ENCODE results near the gene C4orf51. TPM values are rescaled to one million over a fixed set of nuclear protein-coding genes. Genes with fewer than 3 reads are reported as not detected.

C4orf51 gene
- total RNA-seq, 1 donor from 2014 or later, result not detected

DNA sequence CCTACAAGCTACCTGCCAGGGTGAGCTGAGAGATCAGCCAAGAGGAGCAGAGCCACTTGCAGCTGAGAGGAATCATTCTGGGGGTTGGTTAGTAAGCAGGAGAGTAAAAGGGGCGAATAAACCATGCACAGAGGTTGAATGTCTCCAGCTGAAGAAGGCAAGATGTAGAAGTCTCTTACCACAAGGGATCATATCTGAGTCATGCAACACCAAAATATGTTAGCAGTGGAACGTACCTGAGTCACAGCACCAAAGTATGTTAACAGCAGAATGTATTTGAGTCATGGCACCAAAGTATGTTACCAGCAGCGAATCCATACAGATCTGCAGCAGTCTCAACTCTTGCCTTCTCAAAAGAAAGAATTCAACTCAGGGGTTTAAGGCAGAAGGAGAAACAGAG, 29.9 kb downstream of the C4orf51 start:
- ATAC-seq (no peak), DNase-seq (no peak)
- TF ChIP-seq, protein P1, sequence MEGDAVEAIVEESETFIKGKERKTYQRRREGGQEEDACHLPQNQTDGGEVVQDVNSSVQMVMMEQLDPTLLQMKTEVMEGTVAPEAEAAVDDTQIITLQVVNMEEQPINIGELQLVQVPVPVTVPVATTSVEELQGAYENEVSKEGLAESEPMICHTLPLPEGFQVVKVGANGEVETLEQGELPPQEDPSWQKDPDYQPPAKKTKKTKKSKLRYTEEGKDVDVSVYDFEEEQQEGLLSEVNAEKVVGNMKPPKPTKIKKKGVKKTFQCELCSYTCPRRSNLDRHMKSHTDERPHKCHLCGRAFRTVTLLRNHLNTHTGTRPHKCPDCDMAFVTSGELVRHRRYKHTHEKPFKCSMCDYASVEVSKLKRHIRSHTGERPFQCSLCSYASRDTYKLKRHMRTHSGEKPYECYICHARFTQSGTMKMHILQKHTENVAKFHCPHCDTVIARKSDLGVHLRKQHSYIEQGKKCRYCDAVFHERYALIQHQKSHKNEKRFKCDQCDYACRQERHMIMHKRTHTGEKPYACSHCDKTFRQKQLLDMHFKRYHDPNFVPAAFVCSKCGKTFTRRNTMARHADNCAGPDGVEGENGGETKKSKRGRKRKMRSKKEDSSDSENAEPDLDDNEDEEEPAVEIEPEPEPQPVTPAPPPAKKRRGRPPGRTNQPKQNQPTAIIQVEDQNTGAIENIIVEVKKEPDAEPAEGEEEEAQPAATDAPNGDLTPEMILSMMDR (IDR thresholded peaks at IDR 0.05), result no peak
- Histone ChIP-seq H3K27ac (no peak overlapping the region), H3K4me1 (no peaks in the 10 kb centered on the region), H3K27me3 (ENCODE audit: low read depth) (no peaks in the 10 kb centered on the region), H3K9me3 (peaks cover 6% of the 10 kb centered on the region), H3K36me3 (no peaks in the 10 kb centered on the region), H3K4me3 (no peak overlapping the region)
- intact Hi-C loops (cut with DNase I), result no loop called here

DNA sequence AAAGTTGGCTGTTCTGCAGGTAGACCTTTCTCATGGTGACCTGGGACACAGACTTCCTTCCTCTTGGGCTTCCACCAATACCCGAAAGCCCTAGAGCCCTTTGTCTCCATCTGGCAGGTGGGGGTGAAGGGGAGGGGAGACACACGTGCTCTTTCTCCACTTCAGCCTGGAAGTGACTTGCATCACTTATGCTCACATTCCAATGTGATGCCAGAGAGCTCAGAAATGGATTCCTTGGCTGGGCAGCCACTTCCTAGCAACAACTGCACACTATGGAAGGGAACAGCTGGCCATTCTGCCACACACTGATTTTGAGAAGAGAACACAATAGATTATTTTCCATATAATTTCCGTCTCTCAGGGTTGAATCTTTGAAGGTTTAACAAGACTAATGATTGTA, 36.3 kb downstream of the C4orf51 start:
- Histone ChIP-seq H3K9me3 (peaks cover 3% of the 10 kb centered on the region), H3K27me3 (ENCODE audit: low read depth) (no peaks in the 10 kb centered on the region), H3K4me3 (no peak overlapping the region), H3K36me3 (no peaks in the 10 kb centered on the region), H3K4me1 (no peaks in the 10 kb centered on the region), H3K27ac (no peak overlapping the region)
- ATAC-seq, result peak; percentile 32 to 74
- TF ChIP-seq, protein P1 (IDR thresholded peaks at IDR 0.05), result no peak
- no peak for DNase-seq
- intact Hi-C loops (cut with DNase I), result no loop called here

DNA sequence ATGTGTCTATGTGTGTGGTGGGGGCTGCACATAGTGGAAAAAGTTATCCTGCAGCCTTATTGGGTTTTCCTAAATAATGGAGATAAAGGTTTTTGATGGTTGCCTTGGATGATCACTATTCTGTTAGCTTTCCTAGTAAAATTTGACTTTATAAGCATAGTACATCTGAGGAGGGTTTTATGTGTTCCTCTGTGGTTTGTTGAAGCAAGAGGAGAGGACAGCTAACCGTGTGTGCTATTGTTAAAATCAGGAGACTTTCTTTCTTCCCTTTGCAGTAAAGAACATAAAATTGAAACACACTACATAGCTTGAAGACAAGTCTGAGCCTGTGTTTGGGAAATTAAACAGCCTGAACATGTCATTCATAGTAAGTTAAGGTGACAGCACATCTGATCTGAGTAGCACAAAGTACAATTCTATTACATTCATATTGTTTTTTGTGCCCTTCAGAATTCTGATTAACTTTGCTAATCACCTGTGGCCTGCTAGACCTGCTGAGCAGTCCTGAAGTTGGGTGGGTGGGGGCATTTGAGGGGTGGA, 36.8 kb downstream of the C4orf51 start:
- intact Hi-C loops (cut with DNase I), result no loop called here
- H3K4me1 ChIP-seq, result no peaks in the 10 kb centered on the region
- ATAC-seq (no peak), DNase-seq (no peak)
- H3K27me3 ChIP-seq (ENCODE audit: low read depth), result no peaks in the 10 kb centered on the region
- no peak overlapping the region for H3K4me3 ChIP-seq
- H3K36me3 ChIP-seq, result no peaks in the 10 kb centered on the region
- no peaks in the 10 kb centered on the region for H3K9me3 ChIP-seq
- TF ChIP-seq, protein P1 (IDR thresholded peaks at IDR 0.05), result no peak
- no peak overlapping the region for H3K27ac ChIP-seq

DNA sequence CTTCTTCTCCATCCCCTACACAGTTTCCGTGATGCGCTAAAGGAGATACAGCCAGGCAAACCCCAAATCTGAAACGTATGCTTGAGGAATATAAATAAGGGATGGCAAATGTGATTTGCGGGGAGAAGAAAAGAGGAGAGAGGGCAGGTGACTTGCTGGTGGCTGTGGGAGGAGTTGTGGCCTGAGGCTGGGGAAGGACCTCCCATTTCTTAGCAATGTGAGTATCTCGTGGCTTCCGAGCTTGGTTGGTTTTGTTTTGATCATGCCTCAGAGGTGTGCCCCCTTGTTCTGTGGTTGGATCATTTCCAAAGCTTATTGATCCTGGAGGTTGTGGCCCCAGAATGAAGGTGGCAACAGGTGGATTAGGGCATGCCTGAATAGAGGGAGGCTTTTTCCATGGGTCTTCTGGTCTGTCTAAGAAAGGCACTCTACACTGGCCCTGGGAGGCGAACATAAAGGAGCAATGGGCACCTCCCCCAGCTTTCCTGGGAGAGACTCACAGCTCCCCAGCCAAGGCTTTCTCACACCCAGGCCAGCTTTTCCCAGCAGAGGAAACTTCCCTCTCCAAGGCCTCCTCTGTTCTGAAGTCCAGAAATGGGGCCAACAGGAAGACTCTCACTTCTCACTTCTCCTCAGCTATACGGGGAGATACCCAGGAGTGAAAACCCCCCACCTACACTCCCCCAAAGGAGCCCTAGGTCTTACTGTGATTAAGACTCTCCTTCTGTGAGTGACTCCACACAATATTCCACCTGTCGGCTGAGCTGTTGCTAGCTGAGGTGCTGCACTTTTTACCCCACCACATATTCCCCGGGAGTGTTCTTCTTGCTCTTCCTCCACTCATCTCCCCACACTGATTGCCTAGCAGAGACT, 40.0 kb downstream of the C4orf51 start:
- Histone ChIP-seq H3K27me3 (ENCODE audit: low read depth) (no peaks in the 10 kb centered on the region), H3K36me3 (no peaks in the 10 kb centered on the region), H3K9me3 (no peaks in the 10 kb centered on the region), H3K4me1 (no peaks in the 10 kb centered on the region), H3K27ac (no peak overlapping the region), H3K4me3 (no peak overlapping the region)
- intact Hi-C loops (cut with DNase I), result no loop called here
- TF ChIP-seq, protein P1 (IDR thresholded peaks at IDR 0.05), result no peak
- ATAC-seq (no peak), DNase-seq (no peak)

DNA sequence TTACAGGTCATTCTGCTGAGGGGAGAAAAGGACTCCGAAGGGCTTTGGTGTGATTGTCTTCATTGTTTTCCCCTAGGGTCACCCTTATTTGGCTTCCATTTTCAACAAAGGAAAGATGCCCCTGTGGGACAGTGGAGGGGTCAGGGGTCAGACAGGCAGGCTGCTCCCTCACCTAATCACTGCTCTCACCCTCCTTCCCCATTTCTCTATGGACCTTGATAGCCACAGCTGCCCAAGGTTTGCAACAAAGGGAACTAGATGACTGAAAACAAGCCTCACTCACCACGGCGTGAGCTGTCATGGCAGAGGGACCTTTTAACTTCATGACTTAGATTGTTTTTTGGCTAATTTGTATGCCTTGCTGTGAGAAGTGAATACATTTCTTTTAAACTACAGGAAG, 40.7 kb downstream of the C4orf51 start:
- H3K4me3 ChIP-seq, result no peak overlapping the region
- no peaks in the 10 kb centered on the region for H3K9me3 ChIP-seq
- TF ChIP-seq, protein P1 (IDR thresholded peaks at IDR 0.05), result no peak
- no peak for ATAC-seq
- H3K36me3 ChIP-seq, result no peaks in the 10 kb centered on the region
- intact Hi-C loops (cut with DNase I), result no loop called here
- no peaks in the 10 kb centered on the region for H3K4me1 ChIP-seq
- no peak for DNase-seq
- H3K27me3 ChIP-seq (ENCODE audit: low read depth), result no peaks in the 10 kb centered on the region
- no peak overlapping the region for H3K27ac ChIP-seq
